KMS-11 (cell line): ENCODE measurements around the gene TOMT.
"Not testable (repeated sequence)": the region's sequence is repeated elsewhere in the genome, so short reads cannot be mapped to it uniquely, and the experiment has no call there.

Experiments used
- H2AFZ ChIP-seq: fragments of 200-600 bp; sonication (generic); 2 replicates; pipeline ENCODE4 v1.6.1; 2016; ENCODE audit warnings: antibody characterized with exemption, mixed run types, low read depth
- H3K27ac ChIP-seq: fragments of 200-600 bp; sonication (generic); 2 replicates; pipeline ENCODE4 v1.6.1; 2016; ENCODE audit warnings: mild to moderate bottlenecking, mixed run types
- H3K27me3 ChIP-seq: fragments of 200-600 bp; sonication (generic); 2 replicates; pipeline ENCODE4 v1.6.1; 2017; ENCODE audit warnings: mild to moderate bottlenecking, low read depth, mixed run types, moderate library complexity; ENCODE audit not compliant: insufficient read depth
- H3K36me3 ChIP-seq: fragments of 200-600 bp; sonication (generic); 2 replicates; pipeline ENCODE4 v1.6.1; 2017; ENCODE audit warnings: mild to moderate bottlenecking, mixed run types; ENCODE audit not compliant: insufficient read depth
- H3K4me1 ChIP-seq: fragments of 200-600 bp; sonication (generic); 2 replicates; pipeline ENCODE4 v1.6.1; 2016; ENCODE audit warnings: mild to moderate bottlenecking, low read depth, mixed run types; ENCODE audit not compliant: poor library complexity, severe bottlenecking
- H3K4me2 ChIP-seq: fragments of 200-600 bp; sonication (generic); 2 replicates; pipeline ENCODE4 v1.7.0; 2016; ENCODE audit warnings: mild to moderate bottlenecking, mixed run types
- H3K4me3 ChIP-seq: fragments of 200-600 bp; sonication (generic); IDR thresholded peaks from 2 replicates; pipeline ENCODE4 v1.6.1; 2017; ENCODE audit warnings: low read depth, low read length, mixed read lengths; ENCODE audit not compliant: insufficient read depth
- H3K79me2 ChIP-seq: fragments of 200-600 bp; sonication (generic); 2 replicates; pipeline ENCODE4 v1.6.1; 2016; ENCODE audit warnings: low read depth, mixed run types; ENCODE audit not compliant: insufficient read depth
- H3K9ac ChIP-seq: fragments of 200-600 bp; sonication (generic); 2 replicates; pipeline ENCODE4 v1.6.1; 2016; ENCODE audit warnings: mild to moderate bottlenecking, mixed run types
- H4K20me1 ChIP-seq: fragments of 200-600 bp; sonication (generic); 2 replicates; pipeline ENCODE4 v1.6.1; 2016; ENCODE audit warnings: mild to moderate bottlenecking, mixed run types; ENCODE audit not compliant: insufficient read depth
- CTCF ChIP-seq: fragments of 200-600 bp; sonication (generic); conservative IDR thresholded peaks from 2 replicates; pipeline ENCODE4 v1.6.1; 2017; ENCODE audit warnings: low read depth, mild to moderate bottlenecking, antibody characterized with exemption, low read length, moderate library complexity, mixed read lengths

The TOMT gene

DNA sequence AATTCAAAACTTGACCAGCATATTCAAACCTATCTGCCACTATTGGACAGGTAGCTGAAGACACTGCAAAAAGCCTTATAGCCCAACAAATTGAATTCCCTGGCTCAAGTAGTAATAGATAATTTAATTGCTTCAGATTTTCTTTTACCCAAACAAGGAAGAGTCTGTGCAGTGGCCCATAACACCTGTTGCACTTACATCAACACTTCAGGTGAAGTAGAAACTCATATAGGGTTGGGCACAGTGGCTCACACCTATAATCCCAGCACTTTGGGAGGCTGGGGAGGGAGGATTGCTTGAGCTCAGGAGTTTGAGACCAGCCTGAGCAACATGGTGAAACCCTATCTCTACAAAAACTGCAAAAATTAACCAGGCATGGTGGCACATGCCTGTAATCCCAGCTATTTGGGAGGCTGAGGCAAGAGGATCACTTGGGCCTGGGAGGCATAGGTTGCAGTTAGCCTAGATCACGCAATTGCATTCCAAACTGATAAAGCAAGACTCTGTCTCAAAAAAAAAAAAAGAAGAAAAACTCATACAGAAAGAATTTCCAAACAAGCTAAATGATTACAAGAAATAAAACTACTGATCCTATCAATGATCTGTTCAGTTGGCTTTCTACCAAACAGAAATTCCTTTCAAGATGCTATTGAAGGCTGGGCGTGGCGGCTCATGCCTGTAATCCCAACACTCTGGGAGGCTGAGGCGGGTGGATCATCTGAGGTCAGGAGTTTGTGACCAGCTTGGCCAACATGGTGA is 39.3 kb downstream of the TOMT start:
- TF ChIP-seq CTCF, result no peak
- H3K4me2 ChIP-seq, result no peak overlapping the region
- no peaks in the 10 kb centered on the region for H3K79me2 ChIP-seq
- H3K4me1 ChIP-seq, result peaks cover 4% of the 10 kb centered on the region
- no peaks in the 10 kb centered on the region for H3K27me3 ChIP-seq
- no peak overlapping the region for H3K27ac ChIP-seq
- H4K20me1 ChIP-seq, result no peaks in the 10 kb centered on the region
- no peaks in the 10 kb centered on the region for H3K36me3 ChIP-seq
- no peak overlapping the region for H3K9ac ChIP-seq
- H2AFZ ChIP-seq, result no peak overlapping the region
- no peak overlapping the region for H3K4me3 ChIP-seq

GRCh38 chr11:72146625-72147024 is 40.9 kb downstream of the TOMT start:
- no peak overlapping the region for H3K27ac ChIP-seq
- no peaks in the 10 kb centered on the region for H3K27me3 ChIP-seq
- H3K4me1 ChIP-seq, result peaks cover 4% of the 10 kb centered on the region
- no peak overlapping the region for H3K4me3 ChIP-seq
- no peaks in the 10 kb centered on the region for H3K79me2 ChIP-seq
- no peak overlapping the region for H3K4me2 ChIP-seq
- H2AFZ ChIP-seq, result no peak overlapping the region
- H3K9ac ChIP-seq, result no peak overlapping the region
- H3K36me3 ChIP-seq, result no peaks in the 10 kb centered on the region
- TF ChIP-seq CTCF, result no peak
- H4K20me1 ChIP-seq, result no peaks in the 10 kb centered on the region

DNA sequence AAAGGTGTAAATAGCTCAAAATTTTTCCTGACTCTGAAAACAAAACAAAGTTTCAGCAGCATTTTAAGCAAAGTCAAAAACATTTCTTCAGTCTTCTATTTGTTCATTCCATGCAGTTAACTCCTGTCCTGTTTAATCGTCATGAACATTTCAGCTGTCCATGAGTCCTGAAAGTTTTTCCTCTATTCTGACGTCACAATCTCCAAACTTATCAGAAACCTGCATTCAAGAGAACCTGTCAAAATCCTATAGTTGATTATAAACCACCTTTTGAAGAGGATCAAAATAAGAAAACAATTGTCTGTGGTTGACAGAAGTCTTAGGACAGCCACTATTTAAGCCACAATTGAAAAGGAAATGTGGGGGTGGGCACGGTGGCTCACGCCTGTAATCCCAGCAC is 45.2 kb downstream of the TOMT start:
- Histone ChIP-seq H4K20me1 (no peaks in the 10 kb centered on the region), H3K4me1 (no peaks in the 10 kb centered on the region), H3K36me3 (no peaks in the 10 kb centered on the region), H3K4me2 (no peak overlapping the region), H3K4me3 (no peak overlapping the region), H3K9ac (no peak overlapping the region), H3K79me2 (no peaks in the 10 kb centered on the region), H3K27ac (no peak overlapping the region), H3K27me3 (no peaks in the 10 kb centered on the region), H2AFZ (no peak overlapping the region)
- no peak for TF ChIP-seq CTCF

DNA sequence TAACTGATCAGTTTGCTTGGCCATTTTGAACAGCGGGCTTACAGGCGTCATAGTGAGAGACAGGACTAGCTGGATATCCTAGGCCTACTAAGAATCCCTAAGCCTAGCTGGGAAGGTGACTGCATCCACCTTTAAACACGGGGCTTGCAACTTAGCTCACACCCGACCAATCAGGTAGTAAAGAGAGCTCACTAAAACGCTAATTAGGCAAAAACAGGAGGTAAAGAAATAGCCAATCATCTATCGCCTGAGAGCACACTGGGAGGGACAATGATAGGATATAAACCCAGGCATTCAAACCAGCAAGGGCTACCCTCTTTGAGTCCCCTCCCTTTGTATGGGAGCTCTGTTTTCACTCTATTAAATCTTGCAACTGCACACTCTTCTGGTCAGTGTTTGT is 48.1 kb downstream of the TOMT start:
- H3K4me2 ChIP-seq, H3K27ac ChIP-seq, H4K20me1 ChIP-seq, H3K27me3 ChIP-seq, H2AFZ ChIP-seq, H3K79me2 ChIP-seq, H3K4me3 ChIP-seq, H3K9ac ChIP-seq, H3K4me1 ChIP-seq, H3K36me3 ChIP-seq: not testable (repeated sequence)

- no peak overlapping the region for H3K9ac ChIP-seq
- H3K4me3 ChIP-seq, result no peak overlapping the region
- H3K27me3 ChIP-seq, result no peaks in the 10 kb centered on the region
- H4K20me1 ChIP-seq, result no peaks in the 10 kb centered on the region
- no peaks in the 10 kb centered on the region for H3K36me3 ChIP-seq
- no peaks in the 10 kb centered on the region for H3K79me2 ChIP-seq
- no peak for TF ChIP-seq CTCF
- no peak overlapping the region for H3K27ac ChIP-seq
- H3K4me1 ChIP-seq, result no peaks in the 10 kb centered on the region
- no peak overlapping the region for H2AFZ ChIP-seq
- H3K4me2 ChIP-seq, result no peak overlapping the region
Measured at GRCh38 chr11:72154816-72155215, 49.1 kb downstream of the TOMT start.
